HCT116 (cell line): ENCODE data around the gene TNFSF13. TPM values are rescaled to one million over a fixed set of nuclear protein-coding genes. Genes with fewer than 3 reads are reported as not detected.

Source experiments
- ATAC-seq: fragments of 200-7000 bp; cut with Tn5 transposase; 2 replicates; pipeline ENCODE4 v1.9.1; 2020; ENCODE audit warnings: mild to moderate bottlenecking, moderate library complexity
- BruUV-seq: library from RNA; stranded (reverse); fragments of 400-500 nt; replicated peaks from 2 replicates; lab custom pipeline; 2021; lab: Mats Ljungman, UMichigan
- CTCF ChIA-PET: fragments of 300-600 bp; sonication (Branson Sonifier 250); formaldehyde crosslinking; loops from one replicate; lab custom pipeline; 2021; ENCODE audit warnings: antibody characterized with exemption; lab: Charles Lee
- POLR2A ChIA-PET: fragments of 300-600, 350-600 bp; sonication (Branson Sonifier 250); formaldehyde crosslinking; loops from one replicate; lab custom pipeline; 2021; ENCODE audit warnings: antibody characterized with exemption; lab: Charles Lee
- RAD21 ChIA-PET, 2 experiments: fragments of 300-600 bp; sonication (Branson Sonifier 250); formaldehyde crosslinking; loops; one replicate each; lab custom pipeline; 2023; ENCODE audit warnings: low total read pairs in 2 of 2; ENCODE audit not compliant: uncharacterized antibody in 2 of 2, unreplicated experiment in 2 of 2, low non-redundant PET in 1 of 2; lab: Charles Lee
- DNase-seq: peaks from one replicate; pipeline ENCODE4 v3.0.0-alpha.2; 2010; ENCODE audit warnings: low read depth, low spot score
- H2AFZ ChIP-seq: fragments of 200-600 bp; shearing (Covaris generic), sonication (generic); 2 replicates; pipeline ENCODE4 v1.6.1; 2017; ENCODE audit warnings: low read depth, mixed run types, mixed read lengths, antibody characterized with exemption, low read length; ENCODE audit not compliant: poor library complexity, severe bottlenecking
- H3K27ac ChIP-seq: 2 replicates; pipeline ENCODE4 v1.5.1; 2012; ENCODE audit warnings: low read depth, low read length
- H3K27me3 ChIP-seq: fragments of 200-600 bp; sonication (generic); 2 replicates; pipeline ENCODE4 v1.6.1; 2016; ENCODE audit warnings: mixed run types, low read length, mixed read lengths; ENCODE audit not compliant: insufficient read depth
- H3K36me3 ChIP-seq, 2 experiments: fragments of 200-500 bp in 1 of 2; fragments of 200-600 bp in 1 of 2; sonication (Bioruptor generic) in 1 of 2; sonication (generic) in 1 of 2; 2 replicates each; pipeline versions ENCODE4 v1.5.1 to v1.6.1; 2014 to 2016; ENCODE audit warnings: low read length in 2 of 2, inconsistent platforms in 1 of 2, mixed read lengths in 1 of 2, mixed run types in 1 of 2; ENCODE audit not compliant: insufficient read depth in 2 of 2, control insufficient read depth in 1 of 2
- H3K4me1 ChIP-seq, 2 experiments: fragments of 200-600 bp in 1 of 2; sonication (generic) in 1 of 2; 2 replicates each; pipeline versions ENCODE4 v1.5.1 to v1.6.1; 2012 to 2017; ENCODE audit warnings: low read length in 2 of 2, inconsistent platforms in 1 of 2, mild to moderate bottlenecking in 1 of 2, mixed read lengths in 1 of 2, mixed run types in 1 of 2, moderate library complexity in 1 of 2; ENCODE audit not compliant: insufficient read depth in 2 of 2, control insufficient read depth in 1 of 2
- H3K4me2 ChIP-seq: fragments of 200-600 bp; sonication (generic); 2 replicates; pipeline ENCODE4 v1.6.1; 2017; ENCODE audit warnings: mixed run types, low read length, mixed read lengths
- H3K4me3 ChIP-seq, 2 experiments: fragments of 200-600 bp in 1 of 2; sonication (generic) in 1 of 2; replicated peaks in 1 of 2; 2 replicates each; pipeline ENCODE4 v1.5.1; 2011 to 2016; ENCODE audit warnings: low read length in 2 of 2, control low read depth in 1 of 2, low read depth in 1 of 2, mild to moderate bottlenecking in 1 of 2, mixed read lengths in 1 of 2, mixed run types in 1 of 2
- H3K79me2 ChIP-seq: fragments of 200-600 bp; sonication (generic); 2 replicates; pipeline ENCODE4 v1.6.1; 2017; ENCODE audit warnings: mild to moderate bottlenecking, mixed run types, low read length, moderate library complexity, mixed read lengths; ENCODE audit not compliant: insufficient read depth
- H3K9ac ChIP-seq: fragments of 200-600 bp; sonication (generic); 2 replicates; pipeline ENCODE4 v1.6.1; 2016; ENCODE audit warnings: low read length, mixed read lengths
- H3K9me2 ChIP-seq: fragments of 200-600 bp; sonication (generic), shearing (Covaris generic); 2 replicates; pipeline ENCODE4 v1.6.1; 2017; ENCODE audit warnings: mixed run types, mild to moderate bottlenecking, moderate library complexity; ENCODE audit not compliant: insufficient read depth
- H3K9me3 ChIP-seq, 2 experiments: fragments of 200-500 bp in 1 of 2; fragments of 200-600 bp in 1 of 2; sonication (Bioruptor generic) in 1 of 2; sonication (generic) in 1 of 2; 2 replicates each; pipeline ENCODE4 v1.6.1; 2014 to 2017; ENCODE audit warnings: low read length in 2 of 2, mixed read lengths in 2 of 2, inconsistent platforms in 1 of 2, low read depth in 1 of 2, mild to moderate bottlenecking in 1 of 2, mixed run types in 1 of 2, moderate library complexity in 1 of 2; ENCODE audit not compliant: control insufficient read depth in 1 of 2, insufficient read depth in 1 of 2
- H4K20me1 ChIP-seq: fragments of 200-600 bp; sonication (generic), shearing (Covaris generic); 2 replicates; pipeline ENCODE4 v1.6.1; 2017; ENCODE audit warnings: mixed run types, mild to moderate bottlenecking, moderate library complexity; ENCODE audit not compliant: insufficient read depth
- ATF3 ChIP-seq: IDR thresholded peaks from 2 replicates; pipeline ENCODE4 v1.6.1; 2012
- CBX3 ChIP-seq: IDR thresholded peaks from 2 replicates; pipeline ENCODE4 v1.6.1; 2012; ENCODE audit warnings: low read depth
- CEBPB ChIP-seq: IDR thresholded peaks from 2 replicates; pipeline ENCODE4 v1.6.1; 2012; ENCODE audit warnings: low read depth
- EGR1 ChIP-seq: IDR thresholded peaks from 2 replicates; pipeline ENCODE4 v1.6.1; 2012; ENCODE audit warnings: low read depth
- ELF1 ChIP-seq: IDR thresholded peaks from 2 replicates; pipeline ENCODE4 v1.6.1; 2012; ENCODE audit warnings: low read depth, borderline replicate concordance
- EZH2 ChIP-seq: fragments of 200-600 bp; sonication (generic); IDR thresholded peaks from 2 replicates; pipeline ENCODE4 v1.6.1; 2017; ENCODE audit warnings: antibody characterized with exemption, mixed run types
- EZH2phosphoT487 ChIP-seq: fragments of 200-600 bp; IDR thresholded peaks from 2 replicates; pipeline ENCODE4 v1.6.1; 2018; ENCODE audit warnings: antibody characterized with exemption, borderline replicate concordance
- FOSL1 ChIP-seq: IDR thresholded peaks from 2 replicates; pipeline ENCODE4 v1.6.1; 2012; ENCODE audit warnings: low read depth
- JUND ChIP-seq: IDR thresholded peaks from 2 replicates; pipeline ENCODE4 v1.6.1; 2012
- RAD21 ChIP-seq: IDR thresholded peaks from 2 replicates; pipeline ENCODE4 v1.6.1; 2012; ENCODE audit warnings: low read depth, mild to moderate bottlenecking
- SIN3A ChIP-seq: IDR thresholded peaks from 2 replicates; pipeline ENCODE4 v1.6.1; 2012; ENCODE audit warnings: low read depth
- SP1 ChIP-seq: IDR thresholded peaks from 2 replicates; pipeline ENCODE4 v1.6.1; 2012; ENCODE audit warnings: low read depth
- SRF ChIP-seq: IDR thresholded peaks from 2 replicates; pipeline ENCODE4 v1.6.1; 2012; ENCODE audit warnings: low read depth
- YY1 ChIP-seq: IDR thresholded peaks from 2 replicates; pipeline ENCODE4 v1.6.1; 2011; ENCODE audit warnings: low read length, low read depth, moderate library complexity, mild to moderate bottlenecking; ENCODE audit not compliant: insufficient replicate concordance; ENCODE audit errors: extremely low read depth
- ZFX ChIP-seq: fragments of 450-650 bp; IDR thresholded peaks from 2 replicates; pipeline ENCODE4 v1.6.1; 2017
- ZNF274 ChIP-seq: fragments of 200-500 bp; sonication (Bioruptor generic); IDR thresholded peaks from 2 replicates; pipeline ENCODE4 v1.6.1; 2014; ENCODE audit warnings: mild to moderate bottlenecking, low read depth, low read length, inconsistent platforms
- intact Hi-C: fragments of 100-400 bp; cut with micrococcal nuclease; formaldehyde crosslinking; loops from 2 replicates; pipeline ENCODE4 v1.10.0; 2022
- total RNA-seq: library from RNA; stranded (reverse); gene quantifications from one replicate; pipeline ENCODE4 v1.2.1, GENCODE V29; 2021; ENCODE audit not compliant: unreplicated experiment
- TF ChIP-seq, protein P1 (sequence below): IDR thresholded peaks from 2 replicates; pipeline ENCODE4 v1.6.1; 2011; ENCODE audit warnings: mild to moderate bottlenecking, low read length, moderate library complexity; ENCODE audit not compliant: insufficient replicate concordance; ENCODE audit errors: extremely low read depth
- TF ChIP-seq, protein P2 (sequence below): IDR thresholded peaks from 2 replicates; pipeline ENCODE4 v1.6.1; 2012; ENCODE audit warnings: low read depth
- TF ChIP-seq, protein P3 (sequence below): IDR thresholded peaks from 2 replicates; pipeline ENCODE4 v1.6.1; 2012

Gene TNFSF13
- total RNA-seq, 1 experiment from 2014 or later = 0.71 TPM

DNA sequence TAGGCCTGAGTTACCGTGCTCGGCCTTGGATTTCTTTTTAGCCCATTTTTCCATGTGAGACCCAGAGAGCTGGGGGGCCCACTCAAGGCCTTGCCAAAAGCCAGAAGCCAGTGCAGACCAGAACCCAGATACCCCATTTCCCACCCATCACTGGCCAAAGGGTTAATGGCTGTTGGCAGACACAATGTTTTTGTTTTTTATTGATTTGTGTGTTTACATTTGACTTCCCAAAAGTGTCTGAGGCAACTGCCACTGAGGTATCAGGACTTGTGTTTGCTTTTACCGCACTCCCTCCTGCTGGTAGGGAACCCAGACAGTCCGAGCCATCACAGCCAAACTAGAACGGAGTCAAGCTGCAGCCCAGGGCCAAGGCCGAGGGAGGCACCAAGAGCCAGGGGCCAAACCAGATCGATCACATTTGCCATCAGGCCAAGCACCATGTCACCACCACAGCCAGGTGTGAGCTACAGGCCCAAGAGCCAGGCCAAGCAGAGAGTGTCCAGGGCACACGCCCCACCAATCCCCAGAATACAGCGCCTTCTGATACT, 17.4 kb upstream of the TNFSF13 start:
- Histone ChIP-seq H3K4me2 (no peak overlapping the region), H3K36me3 (no peaks in the 10 kb centered on the region), H3K4me1 (no peaks in the 10 kb centered on the region), H4K20me1 (no peaks in the 10 kb centered on the region), H3K27ac (no peak overlapping the region), H3K79me2 (no peaks in the 10 kb centered on the region), H3K9me2 (no peaks in the 10 kb centered on the region), H3K4me3 (no peak overlapping the region), H3K27me3 (no peaks in the 10 kb centered on the region), H3K9me3 (peaks cover 8 to 12% of the 10 kb centered on the region in 2 experiments; a peak in 2 of 4 replicates), H2AFZ (no peak overlapping the region), H3K9ac (no peak overlapping the region)
- ATAC-seq (no peak), DNase-seq (no peak)
- BruUV-seq = no TSS peak
- intact Hi-C loops = no loop called here
- ChIA-PET CTCF (interaction anchor here (1.0 kb wide), 1 partner anchor 26 kb away, joined by 3 read pairs; no protein-coding TSS in a partner anchor), POLR2A (no interaction called here), RAD21 (no interaction called here)
- TF ChIP-seq ZFX (no peak), ZNF274 (no peak), CBX3 (no peak), EZH2 (no peak), EGR1 (no peak), RAD21 (no peak), YY1 (no peak), ATF3 (no peak), CEBPB (no peak), SP1 (no peak), SRF (no peak), ELF1 (no peak), JUND (no peak), EZH2phosphoT487 (no peak), SIN3A (no peak), FOSL1 (no peak)
- TF ChIP-seq, protein P1, sequence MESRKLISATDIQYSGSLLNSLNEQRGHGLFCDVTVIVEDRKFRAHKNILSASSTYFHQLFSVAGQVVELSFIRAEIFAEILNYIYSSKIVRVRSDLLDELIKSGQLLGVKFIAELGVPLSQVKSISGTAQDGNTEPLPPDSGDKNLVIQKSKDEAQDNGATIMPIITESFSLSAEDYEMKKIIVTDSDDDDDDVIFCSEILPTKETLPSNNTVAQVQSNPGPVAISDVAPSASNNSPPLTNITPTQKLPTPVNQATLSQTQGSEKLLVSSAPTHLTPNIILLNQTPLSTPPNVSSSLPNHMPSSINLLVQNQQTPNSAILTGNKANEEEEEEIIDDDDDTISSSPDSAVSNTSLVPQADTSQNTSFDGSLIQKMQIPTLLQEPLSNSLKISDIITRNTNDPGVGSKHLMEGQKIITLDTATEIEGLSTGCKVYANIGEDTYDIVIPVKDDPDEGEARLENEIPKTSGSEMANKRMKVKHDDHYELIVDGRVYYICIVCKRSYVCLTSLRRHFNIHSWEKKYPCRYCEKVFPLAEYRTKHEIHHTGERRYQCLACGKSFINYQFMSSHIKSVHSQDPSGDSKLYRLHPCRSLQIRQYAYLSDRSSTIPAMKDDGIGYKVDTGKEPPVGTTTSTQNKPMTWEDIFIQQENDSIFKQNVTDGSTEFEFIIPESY = no peak
- TF ChIP-seq, protein P2, sequence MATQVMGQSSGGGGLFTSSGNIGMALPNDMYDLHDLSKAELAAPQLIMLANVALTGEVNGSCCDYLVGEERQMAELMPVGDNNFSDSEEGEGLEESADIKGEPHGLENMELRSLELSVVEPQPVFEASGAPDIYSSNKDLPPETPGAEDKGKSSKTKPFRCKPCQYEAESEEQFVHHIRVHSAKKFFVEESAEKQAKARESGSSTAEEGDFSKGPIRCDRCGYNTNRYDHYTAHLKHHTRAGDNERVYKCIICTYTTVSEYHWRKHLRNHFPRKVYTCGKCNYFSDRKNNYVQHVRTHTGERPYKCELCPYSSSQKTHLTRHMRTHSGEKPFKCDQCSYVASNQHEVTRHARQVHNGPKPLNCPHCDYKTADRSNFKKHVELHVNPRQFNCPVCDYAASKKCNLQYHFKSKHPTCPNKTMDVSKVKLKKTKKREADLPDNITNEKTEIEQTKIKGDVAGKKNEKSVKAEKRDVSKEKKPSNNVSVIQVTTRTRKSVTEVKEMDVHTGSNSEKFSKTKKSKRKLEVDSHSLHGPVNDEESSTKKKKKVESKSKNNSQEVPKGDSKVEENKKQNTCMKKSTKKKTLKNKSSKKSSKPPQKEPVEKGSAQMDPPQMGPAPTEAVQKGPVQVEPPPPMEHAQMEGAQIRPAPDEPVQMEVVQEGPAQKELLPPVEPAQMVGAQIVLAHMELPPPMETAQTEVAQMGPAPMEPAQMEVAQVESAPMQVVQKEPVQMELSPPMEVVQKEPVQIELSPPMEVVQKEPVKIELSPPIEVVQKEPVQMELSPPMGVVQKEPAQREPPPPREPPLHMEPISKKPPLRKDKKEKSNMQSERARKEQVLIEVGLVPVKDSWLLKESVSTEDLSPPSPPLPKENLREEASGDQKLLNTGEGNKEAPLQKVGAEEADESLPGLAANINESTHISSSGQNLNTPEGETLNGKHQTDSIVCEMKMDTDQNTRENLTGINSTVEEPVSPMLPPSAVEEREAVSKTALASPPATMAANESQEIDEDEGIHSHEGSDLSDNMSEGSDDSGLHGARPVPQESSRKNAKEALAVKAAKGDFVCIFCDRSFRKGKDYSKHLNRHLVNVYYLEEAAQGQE = no peak
- TF ChIP-seq, protein P3, sequence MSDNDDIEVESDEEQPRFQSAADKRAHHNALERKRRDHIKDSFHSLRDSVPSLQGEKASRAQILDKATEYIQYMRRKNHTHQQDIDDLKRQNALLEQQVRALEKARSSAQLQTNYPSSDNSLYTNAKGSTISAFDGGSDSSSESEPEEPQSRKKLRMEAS = no peak
